Rectal smooth muscle tissue (tissue), 1 donor: ENCODE data around the gene KPNA4.

Experiments used
- H3K27ac ChIP-seq: one replicate; pipeline ENCODE4 v1.7.0; 2013; ENCODE audit warnings: low read depth, low read length, inconsistent platforms
- H3K27me3 ChIP-seq: one replicate; pipeline ENCODE4 v1.7.0; 2013; ENCODE audit warnings: low read length; ENCODE audit not compliant: control insufficient read depth, insufficient read depth
- H3K36me3 ChIP-seq: one replicate; pipeline ENCODE4 v1.7.0; 2013; ENCODE audit warnings: low read length; ENCODE audit not compliant: control insufficient read depth, insufficient read depth
- H3K4me1 ChIP-seq: one replicate; pipeline ENCODE4 v1.7.0; 2013; ENCODE audit warnings: low read length; ENCODE audit not compliant: control insufficient read depth, insufficient read depth
- H3K4me3 ChIP-seq: one replicate; pipeline ENCODE4 v1.7.0; 2013; ENCODE audit warnings: low read length
- H3K9ac ChIP-seq: one replicate; pipeline ENCODE4 v1.7.0; 2013; ENCODE audit warnings: low read length

The KPNA4 gene

GRCh38 chr3:160475884-160476283 is 89.5 kb downstream of the KPNA4 start:
- H3K4me1 ChIP-seq, result no peaks in the 10 kb centered on the region
- no peaks in the 10 kb centered on the region for H3K27me3 ChIP-seq
- no peak overlapping the region for H3K9ac ChIP-seq
- H3K4me3 ChIP-seq, result no peak overlapping the region
- H3K27ac ChIP-seq, result no peak overlapping the region
- H3K36me3 ChIP-seq, result no peaks in the 10 kb centered on the region

DNA sequence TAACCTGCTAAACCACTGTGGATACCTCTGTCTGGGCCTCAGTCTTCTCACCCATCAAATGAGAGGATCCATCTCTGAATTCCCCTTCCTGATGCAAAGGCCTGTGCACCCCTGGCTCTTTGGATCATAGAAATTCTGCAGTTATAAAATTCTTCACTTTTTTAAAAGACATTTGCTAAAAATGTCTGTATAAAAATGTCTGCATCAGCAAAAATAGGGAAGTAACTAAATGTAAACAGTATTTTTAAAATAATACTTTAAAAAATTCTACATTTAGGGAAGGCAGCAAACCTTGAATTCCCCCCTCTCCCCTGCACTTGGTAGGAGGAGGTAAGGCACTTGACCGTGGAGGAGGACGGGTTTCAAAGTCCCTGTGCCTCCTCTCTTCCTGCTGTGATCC is 90.2 kb downstream of the KPNA4 start:
- no peaks in the 10 kb centered on the region for H3K4me1 ChIP-seq
- H3K9ac ChIP-seq, result no peak overlapping the region
- H3K27ac ChIP-seq, result no peak overlapping the region
- H3K27me3 ChIP-seq, result no peaks in the 10 kb centered on the region
- H3K36me3 ChIP-seq, result no peaks in the 10 kb centered on the region
- no peak overlapping the region for H3K4me3 ChIP-seq

GRCh38 chr3:160474416-160474838 is 90.9 kb downstream of the KPNA4 start:
- H3K9ac ChIP-seq, result no peak overlapping the region
- H3K36me3 ChIP-seq, result no peaks in the 10 kb centered on the region

GRCh38 chr3:160473978-160474377 is 91.4 kb downstream of the KPNA4 start:
- H3K4me1 ChIP-seq, result no peaks in the 10 kb centered on the region
- no peak overlapping the region for H3K4me3 ChIP-seq
- H3K36me3 ChIP-seq, result no peaks in the 10 kb centered on the region
- no peaks in the 10 kb centered on the region for H3K27me3 ChIP-seq
- H3K9ac ChIP-seq, result no peak overlapping the region
- no peak overlapping the region for H3K27ac ChIP-seq

More at GRCh38 chr3:160474416-160474838, 90.9 kb downstream of the KPNA4 start:
- H3K27me3 ChIP-seq, result no peaks in the 10 kb centered on the region
- no peak overlapping the region for H3K27ac ChIP-seq
- H3K4me3 ChIP-seq, result no peak overlapping the region
- H3K4me1 ChIP-seq, result no peaks in the 10 kb centered on the region

DNA sequence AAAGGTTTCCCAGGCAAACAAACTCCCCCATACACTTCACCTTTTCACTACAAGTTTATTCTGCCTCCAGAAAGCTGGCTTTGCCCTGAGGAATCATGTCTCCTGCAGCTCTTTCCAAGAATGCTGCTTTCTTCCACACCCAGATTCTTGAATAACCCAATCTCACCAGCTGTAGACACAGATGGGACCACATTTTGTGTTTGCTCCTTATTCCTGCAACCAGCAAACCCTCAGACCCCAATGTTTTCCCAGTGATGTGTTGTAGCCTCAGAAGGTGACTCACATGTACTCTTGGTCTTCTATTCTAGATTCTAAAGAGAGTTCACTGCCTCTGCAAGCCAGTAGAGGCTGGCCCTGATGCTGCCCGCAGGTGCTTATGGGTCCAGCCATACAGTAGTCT is 92.2 kb downstream of the KPNA4 start:
- no peak overlapping the region for H3K9ac ChIP-seq
- H3K4me1 ChIP-seq, result no peaks in the 10 kb centered on the region
- H3K4me3 ChIP-seq, result no peak overlapping the region
- no peaks in the 10 kb centered on the region for H3K27me3 ChIP-seq
- no peak overlapping the region for H3K27ac ChIP-seq
- no peaks in the 10 kb centered on the region for H3K36me3 ChIP-seq

- no peaks in the 10 kb centered on the region for H3K36me3 ChIP-seq
- H3K27me3 ChIP-seq, result no peaks in the 10 kb centered on the region
- no peak overlapping the region for H3K4me3 ChIP-seq
- H3K4me1 ChIP-seq, result no peaks in the 10 kb centered on the region
- no peak overlapping the region for H3K9ac ChIP-seq
- no peak overlapping the region for H3K27ac ChIP-seq
Observed at GRCh38 chr3:160472344-160472743, 93.0 kb downstream of the KPNA4 start.

DNA sequence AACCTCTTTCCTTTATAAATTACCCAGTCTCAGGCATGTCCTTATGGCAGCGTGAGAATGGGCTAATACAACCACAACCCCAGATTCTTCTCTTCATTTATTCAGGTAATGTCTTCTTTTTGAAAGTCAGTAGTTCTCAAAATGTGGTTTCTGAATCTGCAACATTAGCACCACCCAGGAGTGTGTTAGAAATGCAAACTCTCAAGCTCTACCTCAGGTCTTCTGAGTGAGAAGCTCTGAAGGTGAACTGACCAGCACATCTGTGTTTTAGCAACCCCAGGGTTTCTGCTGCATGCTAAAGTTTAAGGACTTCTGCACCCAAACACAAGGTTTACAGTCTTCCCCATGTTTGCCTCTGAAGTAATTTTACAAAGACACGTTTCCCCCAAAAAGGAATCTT is 93.5 kb downstream of the KPNA4 start:
- no peaks in the 10 kb centered on the region for H3K36me3 ChIP-seq
- H3K27ac ChIP-seq, result no peak overlapping the region
- H3K9ac ChIP-seq, result no peak overlapping the region
- H3K27me3 ChIP-seq, result no peaks in the 10 kb centered on the region
- no peaks in the 10 kb centered on the region for H3K4me1 ChIP-seq
- no peak overlapping the region for H3K4me3 ChIP-seq

- Histone ChIP-seq H3K4me3 (no peak overlapping the region), H3K36me3 (no peaks in the 10 kb centered on the region), H3K4me1 (no peaks in the 10 kb centered on the region), H3K27ac (no peak overlapping the region), H3K9ac (no peak overlapping the region), H3K27me3 (no peaks in the 10 kb centered on the region)
Observed at GRCh38 chr3:160470181-160470580, 95.2 kb downstream of the KPNA4 start.

- Histone ChIP-seq H3K27me3 (no peaks in the 10 kb centered on the region), H3K9ac (no peak overlapping the region), H3K4me1 (no peaks in the 10 kb centered on the region), H3K4me3 (no peak overlapping the region), H3K27ac (no peak overlapping the region), H3K36me3 (no peaks in the 10 kb centered on the region)
Observed at GRCh38 chr3:160464971-160465370, 100.4 kb downstream of the KPNA4 start.

DNA sequence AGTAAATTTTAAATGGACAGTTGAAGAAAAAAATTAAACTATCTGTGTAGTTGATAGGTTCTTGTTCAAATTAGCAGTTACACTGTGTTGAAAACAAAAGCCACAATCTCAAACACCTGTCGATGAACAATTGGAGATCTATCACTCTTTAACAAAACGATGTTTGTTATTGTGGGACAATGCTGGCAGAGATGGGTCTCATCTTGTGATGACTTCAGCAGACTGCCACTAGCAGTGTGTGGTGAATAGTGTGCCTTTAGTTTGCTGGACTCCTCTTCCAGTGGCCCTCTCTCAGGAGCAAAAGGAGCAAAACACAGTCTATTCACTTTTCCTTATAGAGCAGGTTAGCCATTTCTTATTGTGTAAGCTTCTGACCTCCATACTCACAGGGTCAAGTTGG is 101.0 kb downstream of the KPNA4 start:
- Histone ChIP-seq H3K4me1 (no peaks in the 10 kb centered on the region), H3K4me3 (no peak overlapping the region), H3K27ac (no peak overlapping the region), H3K9ac (no peak overlapping the region), H3K27me3 (no peaks in the 10 kb centered on the region), H3K36me3 (no peaks in the 10 kb centered on the region)

DNA sequence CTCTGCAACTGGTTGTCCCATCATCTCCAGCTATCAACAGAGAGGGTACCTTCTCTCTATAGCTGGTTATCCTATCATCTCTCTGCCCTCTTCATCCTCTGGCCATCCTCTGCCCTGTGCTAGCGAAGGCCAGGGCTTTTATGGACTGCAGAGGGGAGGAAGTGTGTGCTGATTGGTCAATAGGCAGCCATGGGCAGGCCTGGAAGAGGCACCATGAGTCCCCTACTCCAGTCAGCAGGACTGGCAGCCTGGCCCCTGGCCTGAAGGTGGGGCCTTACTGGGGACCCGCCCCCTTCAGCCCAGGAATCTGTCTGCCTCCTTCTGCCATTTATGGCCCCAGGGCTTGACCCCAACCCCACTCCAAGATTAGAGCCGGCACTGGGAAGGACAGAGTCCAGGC is 105.3 kb downstream of the KPNA4 start:
- Histone ChIP-seq H3K27me3 (no peaks in the 10 kb centered on the region), H3K27ac (no peak overlapping the region)

DNA sequence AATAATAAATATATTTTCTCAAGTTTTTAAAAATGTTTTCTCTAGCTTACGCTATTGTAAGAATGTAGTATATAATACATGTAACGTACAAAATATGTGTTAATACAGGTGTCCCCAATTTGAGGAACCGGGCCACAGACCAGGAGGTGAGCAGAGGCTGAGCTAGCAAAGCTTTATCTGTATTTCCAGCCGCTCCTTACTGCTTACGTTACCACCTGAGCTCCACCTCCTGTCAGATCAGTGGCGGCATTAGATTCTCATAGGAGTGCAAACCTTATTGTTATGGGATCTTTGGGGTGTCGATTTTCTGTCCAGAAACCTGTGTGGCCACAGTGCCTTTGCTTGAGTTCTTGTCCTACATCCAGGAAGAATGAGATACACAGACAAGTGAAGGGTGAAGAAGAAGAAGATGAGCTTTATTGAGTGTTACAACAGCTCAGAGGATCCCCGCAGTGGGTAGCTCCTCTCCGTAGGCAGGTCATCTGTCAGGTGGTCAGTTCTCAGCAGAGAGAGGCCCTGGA is 105.9 kb downstream of the KPNA4 start:
- no peaks in the 10 kb centered on the region for H3K4me1 ChIP-seq
- no peak overlapping the region for H3K4me3 ChIP-seq
- no peaks in the 10 kb centered on the region for H3K36me3 ChIP-seq
- H3K27ac ChIP-seq, result no peak overlapping the region
- H3K9ac ChIP-seq, result no peak overlapping the region
- no peaks in the 10 kb centered on the region for H3K27me3 ChIP-seq

More for the DNA sequence above, 105.3 kb downstream of the KPNA4 start:
- Histone ChIP-seq H3K4me1 (no peaks in the 10 kb centered on the region), H3K4me3 (no peak overlapping the region), H3K36me3 (no peaks in the 10 kb centered on the region), H3K9ac (no peak overlapping the region)

- Histone ChIP-seq H3K36me3 (no peaks in the 10 kb centered on the region), H3K9ac (no peak overlapping the region), H3K27ac (no peak overlapping the region), H3K4me1 (no peaks in the 10 kb centered on the region), H3K4me3 (no peak overlapping the region), H3K27me3 (no peaks in the 10 kb centered on the region)
Observed at GRCh38 chr3:160458151-160458550, 107.2 kb downstream of the KPNA4 start.
